B cell (primary cell): ENCODE measurements around the gene SLC39A7. TPM values are rescaled to one million over a fixed set of nuclear protein-coding genes. Genes with fewer than 3 reads are reported as not detected.

Experiments used
- ATAC-seq: fragments of 200-7000 bp; cut with Tn5 transposase; one replicate; pipeline ENCODE4 v1.10.0; 2021; ENCODE audit warnings: low read depth, mild to moderate bottlenecking, moderate number of reproducible peaks, moderate library complexity
- CTCF ChIA-PET: fragments of 350-600 bp; sonication (Branson Sonifier 250); formaldehyde crosslinking; loops from one replicate; lab custom pipeline; 2021; ENCODE audit warnings: antibody characterized with exemption, inconsistent platforms; lab: Charles Lee
- POLR2A ChIA-PET: fragments of 350-600 bp; sonication (Branson Sonifier 250); formaldehyde crosslinking; loops from one replicate; lab custom pipeline; 2021; ENCODE audit warnings: antibody characterized with exemption; lab: Charles Lee
- DNase-seq: peaks from one replicate; pipeline ENCODE4 v3.0.0; 2013
- H2AFZ ChIP-seq: 2 replicates; pipeline ENCODE4 v1.6.1; 2012; ENCODE audit warnings: mild to moderate bottlenecking, low read depth, low read length; ENCODE audit not compliant: insufficient read depth, poor library complexity, severe bottlenecking
- H3K27ac ChIP-seq, 2 donors: 1 replicate in 1 of 2; 2 replicates in 1 of 2; pipeline ENCODE4 v1.5.1; 2012 to 2013; ENCODE audit warnings: low read length in 2 of 2, mild to moderate bottlenecking in 2 of 2, moderate library complexity in 1 of 2
- H3K27me3 ChIP-seq, 4 experiments: fragments of 200-600 bp in 1 of 4; sonication (generic) in 1 of 4; replicated peaks in 1 of 4; 1 replicate in 2 of 4; 2 replicates in 2 of 4; pipeline versions ENCODE4 v1.6.1 to v1.7.0; 2013 to 2016; ENCODE audit warnings: low read length in 3 of 4, mild to moderate bottlenecking in 2 of 4, mixed read lengths in 1 of 4, moderate library complexity in 1 of 4; ENCODE audit not compliant: insufficient read depth in 4 of 4, control insufficient read depth in 3 of 4; ENCODE audit errors: control extremely low read depth in 1 of 4
- H3K36me3 ChIP-seq, 2 experiments: replicated peaks in 1 of 2; 1 replicate in 1 of 2; 2 replicates in 1 of 2; pipeline versions ENCODE4 v1.6.1 to v1.7.1; 2013; ENCODE audit warnings: low read length in 1 of 2; ENCODE audit not compliant: insufficient read depth in 2 of 2, control insufficient read depth in 1 of 2; ENCODE audit errors: control extremely low read depth in 1 of 2, extremely low read depth in 1 of 2
- H3K4me1 ChIP-seq, 2 donors: fragments of 200-600 bp in 1 of 2; sonication (generic) in 1 of 2; 1 replicate in 1 of 2; 2 replicates in 1 of 2; pipeline versions ENCODE4 v1.5.1 to v1.6.1; 2013 to 2017; ENCODE audit warnings: low read length in 2 of 2; ENCODE audit not compliant: control insufficient read depth in 2 of 2, insufficient read depth in 2 of 2
- H3K4me2 ChIP-seq: replicated peaks from 2 replicates; pipeline ENCODE3; 2012; ENCODE audit warnings: mild to moderate bottlenecking, low read depth, low read length; ENCODE audit not compliant: poor library complexity, severe bottlenecking
- H3K4me3 ChIP-seq, 5 experiments: fragments of 200-600 bp in 1 of 5; sonication (generic) in 1 of 5; 1 replicate in 3 of 5; 2 replicates in 2 of 5; pipeline versions ENCODE4 v1.5.1 to v1.7.0; 2011 to 2016; ENCODE audit warnings: low read length in 4 of 5, mild to moderate bottlenecking in 4 of 5, low read depth in 2 of 5, control low read depth in 1 of 5, moderate library complexity in 1 of 5; ENCODE audit not compliant: insufficient read depth in 1 of 5; ENCODE audit errors: control extremely low read depth in 1 of 5, extremely low read depth in 1 of 5
- H3K79me2 ChIP-seq: fragments of 200-600 bp; sonication (generic); one replicate; pipeline ENCODE4 v1.6.0; 2016; ENCODE audit warnings: low read length; ENCODE audit not compliant: control insufficient read depth, insufficient read depth
- H3K9ac ChIP-seq: fragments of 200-600 bp; sonication (generic); 2 replicates; pipeline ENCODE4 v1.6.1; 2017; ENCODE audit warnings: mild to moderate bottlenecking, low read length, moderate library complexity
- H3K9me3 ChIP-seq, 3 donors: one replicate each; pipeline versions ENCODE4 v1.6.1 to v1.7.1; 2013; ENCODE audit warnings: low read length in 2 of 3; ENCODE audit not compliant: control insufficient read depth in 2 of 3, insufficient read depth in 1 of 3; ENCODE audit errors: control extremely low read depth in 1 of 3
- H4K20me1 ChIP-seq: 2 replicates; pipeline ENCODE4 v1.6.0; 2012; ENCODE audit warnings: mild to moderate bottlenecking, low read length; ENCODE audit not compliant: insufficient read depth, control insufficient read depth, poor library complexity, severe bottlenecking
- H3K27ac Mint-ChIP-seq: one replicate; pipeline ENCODE4 v1.8.0; 2021; ENCODE audit warnings: mixed read lengths
- H3K27me3 Mint-ChIP-seq: one replicate; pipeline ENCODE4 v1.8.0; 2021; ENCODE audit warnings: mixed read lengths
- H3K4me1 Mint-ChIP-seq: one replicate; pipeline ENCODE4 v1.8.0; 2021; ENCODE audit warnings: mixed read lengths
- H3K4me3 Mint-ChIP-seq: one replicate; pipeline ENCODE4 v1.8.0; 2021; ENCODE audit warnings: mixed read lengths
- H3K9me3 Mint-ChIP-seq: one replicate; pipeline ENCODE4 v1.8.0; 2022; ENCODE audit warnings: mixed read lengths; ENCODE audit not compliant: insufficient read depth
- EZH2 ChIP-seq: IDR thresholded peaks from 2 replicates; pipeline ENCODE4 v1.6.1; 2012; ENCODE audit warnings: borderline replicate concordance, low read depth, mild to moderate bottlenecking, moderate library complexity, low read length; ENCODE audit not compliant: insufficient read depth, poor library complexity, severe bottlenecking
- WGBS: methylation state at CpG from one replicate; pipeline ENCODE4 v1.1.5; 2013; ENCODE audit warnings: missing lambda C conversion rate; ENCODE audit not compliant: insufficient coverage; 5-methylcytosine and 5-hydroxymethylcytosine counted together
- intact Hi-C: fragments of 100-400 bp; cut with micrococcal nuclease; formaldehyde crosslinking; loops from one replicate; pipeline ENCODE4 v1.10.0; 2022
- polyA plus RNA-seq: library from polyadenylated mRNA; depleted of rRNA; stranded (reverse); fragments of >200 nt; gene quantifications from 2 replicates; pipeline ENCODE4 v1.2.3, GENCODE V29; 2012
- total RNA-seq, 2 donors: library from RNA; stranded (reverse); fragments of 120-200 nt in 1 of 2; gene quantifications; 1 replicate in 1 of 2; 2 replicates in 1 of 2; pipeline versions ENCODE4 v1.2.3 to v1.2.4, GENCODE V29; 2013 to 2022
- TF ChIP-seq, protein P1 (sequence below): fragments of 200-600 bp; IDR thresholded peaks from one replicate; pipeline ENCODE4 v1.8.0; 2022; ENCODE audit warnings: antibody characterized with exemption, mild to moderate bottlenecking

Gene SLC39A7
- total and polyA plus RNA-seq, 2 donors (not counting 1 experiment from before 2014, with no cell fraction given): 18.7 to 29.6 TPM

DNA sequence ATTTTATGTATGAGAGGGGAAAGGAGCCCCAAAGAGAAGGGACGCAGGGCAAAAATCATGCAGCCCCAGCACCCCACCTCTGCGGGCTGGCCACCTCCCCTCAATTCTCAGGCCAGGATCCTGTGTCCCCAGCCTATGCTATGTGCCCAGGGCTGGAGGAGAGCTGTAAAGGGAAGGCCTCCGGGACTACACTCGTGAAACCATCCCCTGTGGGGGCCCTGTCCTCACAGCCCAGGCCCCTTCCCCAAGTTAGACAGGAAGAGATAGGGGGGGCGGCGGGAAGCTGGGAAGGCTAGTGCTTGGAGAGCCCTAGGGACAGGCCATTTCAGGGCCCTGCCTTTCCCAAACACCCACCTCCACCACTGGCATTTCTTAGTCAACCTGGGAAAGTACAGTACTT, 7.0 kb upstream of the SLC39A7 start:
- peaks cover 17% of the 10 kb centered on the region for H3K27me3 Mint-ChIP-seq
- Histone ChIP-seq H4K20me1 (peaks cover 15% of the 10 kb centered on the region), H3K9ac (no peak overlapping the region), H3K36me3 (peaks cover 0 to 37% of the 10 kb centered on the region in 2 experiments), H3K27ac (no peak overlapping the region), H3K4me3 (peak overlapping the region in 1 of 5 experiments; percentile 2), H3K27me3 (peaks cover 0 to 38% (median 15%) of the 10 kb centered on the region in 4 experiments), H3K4me1 (peaks cover 21 to 30% of the 10 kb centered on the region in 2 donors), H3K79me2 (peaks cover 11% of the 10 kb centered on the region), H2AFZ (no peak overlapping the region), H3K9me3 (peaks cover 0 to 8% (median 0%) of the 10 kb centered on the region in 3 donors), H3K4me2 (peak overlapping the region; percentile 98)
- TF ChIP-seq, protein P1, sequence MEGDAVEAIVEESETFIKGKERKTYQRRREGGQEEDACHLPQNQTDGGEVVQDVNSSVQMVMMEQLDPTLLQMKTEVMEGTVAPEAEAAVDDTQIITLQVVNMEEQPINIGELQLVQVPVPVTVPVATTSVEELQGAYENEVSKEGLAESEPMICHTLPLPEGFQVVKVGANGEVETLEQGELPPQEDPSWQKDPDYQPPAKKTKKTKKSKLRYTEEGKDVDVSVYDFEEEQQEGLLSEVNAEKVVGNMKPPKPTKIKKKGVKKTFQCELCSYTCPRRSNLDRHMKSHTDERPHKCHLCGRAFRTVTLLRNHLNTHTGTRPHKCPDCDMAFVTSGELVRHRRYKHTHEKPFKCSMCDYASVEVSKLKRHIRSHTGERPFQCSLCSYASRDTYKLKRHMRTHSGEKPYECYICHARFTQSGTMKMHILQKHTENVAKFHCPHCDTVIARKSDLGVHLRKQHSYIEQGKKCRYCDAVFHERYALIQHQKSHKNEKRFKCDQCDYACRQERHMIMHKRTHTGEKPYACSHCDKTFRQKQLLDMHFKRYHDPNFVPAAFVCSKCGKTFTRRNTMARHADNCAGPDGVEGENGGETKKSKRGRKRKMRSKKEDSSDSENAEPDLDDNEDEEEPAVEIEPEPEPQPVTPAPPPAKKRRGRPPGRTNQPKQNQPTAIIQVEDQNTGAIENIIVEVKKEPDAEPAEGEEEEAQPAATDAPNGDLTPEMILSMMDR: no peak
- TF ChIP-seq EZH2: no peak
- no peaks in the 10 kb centered on the region for H3K9me3 Mint-ChIP-seq
- ATAC-seq (no peak), DNase-seq (no peak)
- ChIA-PET CTCF (no interaction called here), POLR2A (interaction anchor here (0.6 kb wide), 1 partner anchor 56 kb away, joined by 3 read pairs; no protein-coding TSS in a partner anchor)
- intact Hi-C loops: loop anchor here (2.0 kb wide), 1 partner anchor 15 kb away; the partner anchor contains the start of gene RING1
- H3K4me3 Mint-ChIP-seq: peak overlapping the region; percentile 59
- WGBS: 83% methylated on average over 4 of the region's 6 CpGs
- H3K4me1 Mint-ChIP-seq: peaks cover 35% of the 10 kb centered on the region
- peak overlapping the region; percentile 26 for H3K27ac Mint-ChIP-seq

GRCh38 chr6:33194431-33194979, 6.2 kb upstream of the SLC39A7 start:
- no peak overlapping the region for H3K9ac ChIP-seq
- peaks cover 0 to 8% (median 0%) of the 10 kb centered on the region in 3 donors for H3K9me3 ChIP-seq
- 92% methylated on average over 5 of the region's 8 CpGs for WGBS
- H3K4me2 ChIP-seq: no peak overlapping the region
- ATAC-seq (no peak), DNase-seq (no peak)
- H3K9me3 Mint-ChIP-seq: no peaks in the 10 kb centered on the region
- no peak overlapping the region for H2AFZ ChIP-seq
- H3K27ac Mint-ChIP-seq: no peak overlapping the region
- H3K27me3 Mint-ChIP-seq: peaks cover 16% of the 10 kb centered on the region
- no peak overlapping the region for H3K4me3 Mint-ChIP-seq
- peaks cover 25 to 37% of the 10 kb centered on the region in 2 donors for H3K4me1 ChIP-seq
- peaks cover 20% of the 10 kb centered on the region for H3K79me2 ChIP-seq
- H3K4me3 ChIP-seq: no peak overlapping the region
- H3K27me3 ChIP-seq: peaks cover 0 to 30% (median 13%) of the 10 kb centered on the region in 4 experiments
- CTCF ChIA-PET: interaction anchor here (1.0 kb wide), 1 partner anchor 10 kb away, joined by 3 read pairs; no protein-coding TSS in a partner anchor
- intact Hi-C loops: no loop called here
- no peak for TF ChIP-seq EZH2
- TF ChIP-seq, protein P1: no peak
- peaks cover 43% of the 10 kb centered on the region for H3K4me1 Mint-ChIP-seq
- H3K36me3 ChIP-seq: peaks cover 0 to 37% of the 10 kb centered on the region in 2 experiments
- H3K27ac ChIP-seq: no peak overlapping the region
- POLR2A ChIA-PET: interaction anchor here (0.5 to 1.2 kb wide), 2 partner anchors 14 to 756 kb away, joined by 3 to 4 read pairs; partner anchors contain the start of gene RING1
- H4K20me1 ChIP-seq: peaks cover 15% of the 10 kb centered on the region
